Upper lobe of left lung (tissue), 4 donors: Measurements from ENCODE around the gene PLCE1.

Source experiments
- CTCF ChIP-seq, 6 experiments: fragments of 450-650 bp in 4 of 6; fragments of 200-600 bp in 2 of 6; sonication (generic) in 2 of 6; IDR thresholded peaks; one replicate each; pipeline ENCODE4 v1.5.1; 2016 to 2019; ENCODE audit warnings: antibody characterized with exemption in 6 of 6
- POLR2A ChIP-seq, 4 donors: fragments of 450-650 bp; IDR thresholded peaks; one replicate each; pipeline ENCODE4 v1.5.1; 2016 to 2017; ENCODE audit warnings: antibody characterized with exemption in 4 of 4, mild to moderate bottlenecking in 2 of 4
- POLR2AphosphoS5 ChIP-seq, 2 donors: sonication (generic); formaldehyde crosslinking; IDR thresholded peaks; one replicate each; pipeline ENCODE4 v1.5.1; 2017; ENCODE audit warnings: antibody characterized with exemption in 2 of 2

DNA sequence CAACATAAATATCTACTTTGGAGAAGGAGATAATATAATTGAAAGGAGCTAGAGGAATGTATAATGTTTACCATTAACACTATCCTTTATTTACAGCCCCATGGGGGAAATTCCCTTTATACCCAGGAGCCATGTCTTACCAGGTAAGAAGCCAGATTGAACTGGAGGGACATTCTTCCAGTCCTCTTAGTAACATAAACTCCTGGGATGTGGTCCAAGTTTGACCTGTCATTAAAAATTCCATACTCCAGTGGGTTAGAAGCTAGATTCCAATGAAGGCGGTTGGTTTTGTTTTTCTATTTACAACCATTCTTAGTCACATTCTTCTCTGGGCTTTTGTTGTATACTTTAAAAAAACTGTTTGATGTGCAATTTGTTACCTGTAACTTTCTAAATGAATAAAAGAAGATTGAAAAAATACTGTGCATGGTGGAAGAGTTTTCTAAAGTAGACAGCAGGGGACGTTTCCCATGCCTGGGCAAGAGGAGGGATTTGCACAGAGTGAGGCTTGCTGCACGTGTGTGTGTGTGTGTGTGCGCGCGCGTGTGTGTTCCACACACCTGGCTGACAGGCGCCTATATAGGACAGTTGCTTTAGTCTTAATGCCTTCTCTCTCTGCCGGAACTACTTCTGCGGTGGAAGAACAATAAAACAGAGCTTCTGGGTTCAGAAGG lies 2.0 kb downstream of the PLCE1 start:
- no peak for TF ChIP-seq POLR2A (IDR thresholded peaks at IDR 0.05)
- TF ChIP-seq POLR2AphosphoS5 (IDR thresholded peaks at IDR 0.05): no peak
- no peak for TF ChIP-seq CTCF (IDR thresholded peaks at IDR 0.05)
